COLO668 (cell line): Measurements from ENCODE around the gene ACOT7.
A peak's percentile ranks its signal among the peaks of the same experiment; 100 is the strongest.
"Not testable (repeated sequence)": the region's sequence is repeated elsewhere in the genome, so short reads cannot be mapped to it uniquely, and the experiment has no call there.

Experiments used
- DNase-seq: peaks from one replicate; lab custom pipeline; 2025; ENCODE audit not compliant: unreplicated experiment; lab: John Stamatoyannopoulos, UW

Gene ACOT7

GRCh38 chr1:6241887-6242740, 151.5 kb downstream of the ACOT7 start:
- peak; percentile 56 for DNase-seq

GRCh38 chr1:6241107-6241886, 152.3 kb downstream of the ACOT7 start:
- DNase-seq: no peak

- DNase-seq: peak; percentile 78
Measured at GRCh38 chr1:6239950-6240768, 153.4 kb downstream of the ACOT7 start.

GRCh38 chr1:6239213-6239752, 154.3 kb downstream of the ACOT7 start:
- no peak for DNase-seq

GRCh38 chr1:6237093-6237492, 156.5 kb downstream of the ACOT7 start:
- no peak for DNase-seq

- peak; percentile 74 for DNase-seq
Measured at GRCh38 chr1:6235296-6235677, 158.3 kb downstream of the ACOT7 start.

GRCh38 chr1:6234502-6235295, 158.9 kb downstream of the ACOT7 start:
- peak; percentile 74 for DNase-seq

GRCh38 chr1:6233376-6233775, 160.2 kb downstream of the ACOT7 start:
- no peak for DNase-seq

GRCh38 chr1:6225651-6226050, 167.9 kb downstream of the ACOT7 start:
- DNase-seq: no peak

- no peak for DNase-seq
Measured at GRCh38 chr1:6224718-6225117, 168.8 kb downstream of the ACOT7 start.

- DNase-seq: no peak
Measured at GRCh38 chr1:6223617-6224016, 169.9 kb downstream of the ACOT7 start.

GRCh38 chr1:6222636-6223035, 170.9 kb downstream of the ACOT7 start:
- DNase-seq: no peak

- no peak for DNase-seq
Measured at GRCh38 chr1:6221210-6221784, 172.3 kb downstream of the ACOT7 start.

- DNase-seq: no peak
Measured at GRCh38 chr1:6220236-6220635, 173.3 kb downstream of the ACOT7 start.

- DNase-seq: not testable (repeated sequence)
Measured at GRCh38 chr1:6219641-6220040, 173.9 kb downstream of the ACOT7 start.

- DNase-seq: no peak
Measured at GRCh38 chr1:6218375-6219164, 175.0 kb downstream of the ACOT7 start.
